Measurements from ENCODE around the gene ADD3. TPM values are rescaled to one million over a fixed set of nuclear protein-coding genes. Genes with fewer than 3 reads are reported as not detected.
A peak's percentile ranks its signal among the peaks of the same experiment; 100 is the strongest.

Gene ADD3
- polyA plus RNA-seq, 1 experiment: 192 TPM

- peak overlapping the region; percentile 33 for H3K4me3 ChIP-seq (ENCODE audit: low read depth, low read length)
- peak; percentile 50 for DNase-seq (ENCODE audit: low read depth, low spot score)
- POLR2A ChIA-PET: interaction anchor here (0.5 to 2.0 kb wide), 4 partner anchors 20 to 51 kb away, joined by 3 to 12 read pairs (median 6); partner anchors contain the start of gene ADD3
- H3K27ac ChIP-seq (ENCODE audit: low read depth, low read length): peak overlapping the region; percentile 87
- H3K27me3 ChIP-seq (ENCODE audit: control insufficient read depth, insufficient read depth, low read length): no peaks in the 10 kb centered on the region
- no peak for TF ChIP-seq CTCF (IDR thresholded peaks at IDR 0.05; ENCODE audit: low read depth, low read length)
- CTCF ChIA-PET: interaction anchor here (1.5 kb wide), 1 partner anchor 83 kb away, joined by 8 read pairs; no protein-coding TSS in a partner anchor
- no peaks in the 10 kb centered on the region for H3K9me3 ChIP-seq (ENCODE audit: control insufficient read depth, insufficient read depth, low read length)
Observed at GRCh38 chr10:109966961-109967738, 40.6 kb upstream of the ADD3 start.

GRCh38 chr10:109967739-109968088 is 40.1 kb upstream of the ADD3 start:
- TF ChIP-seq CTCF (IDR thresholded peaks at IDR 0.05; ENCODE audit: low read depth, low read length): no peak
- Histone ChIP-seq H3K27me3 (ENCODE audit: control insufficient read depth, insufficient read depth, low read length) (no peaks in the 10 kb centered on the region), H3K4me3 (ENCODE audit: low read depth, low read length) (no peak overlapping the region), H3K27ac (ENCODE audit: low read depth, low read length) (peak overlapping the region; percentile 87), H3K9me3 (ENCODE audit: control insufficient read depth, insufficient read depth, low read length) (no peaks in the 10 kb centered on the region)
- POLR2A ChIA-PET: interaction anchor here (1.1 to 2.0 kb wide), 3 partner anchors 20 to 52 kb away, joined by 4 to 12 read pairs (median 7); partner anchors contain the start of gene ADD3
- DNase-seq (ENCODE audit: low read depth, low spot score): no peak
- CTCF ChIA-PET: interaction anchor here (1.5 kb wide), 1 partner anchor 83 kb away, joined by 8 read pairs; no protein-coding TSS in a partner anchor

GRCh38 chr10:109968953-109969759 is 38.6 kb upstream of the ADD3 start:
- Histone ChIP-seq H3K9me3 (ENCODE audit: control insufficient read depth, insufficient read depth, low read length) (no peaks in the 10 kb centered on the region; the same call in 1 of the 2 replicates), H3K27ac (ENCODE audit: low read depth, low read length) (no peak overlapping the region), H3K4me3 (ENCODE audit: low read depth, low read length) (no peak overlapping the region), H3K27me3 (ENCODE audit: control insufficient read depth, insufficient read depth, low read length) (no peaks in the 10 kb centered on the region)
- CTCF ChIA-PET: interaction anchor here (1.0 to 2.5 kb wide), 4 partner anchors 9 to 85 kb away, joined by 3 to 11 read pairs (median 8); no protein-coding TSS in a partner anchor
- POLR2A ChIA-PET: no interaction called here
- TF ChIP-seq CTCF (IDR thresholded peaks at IDR 0.05; ENCODE audit: low read depth, low read length): no peak
- DNase-seq (ENCODE audit: low read depth, low spot score): no peak

GRCh38 chr10:109969760-109970346 is 37.9 kb upstream of the ADD3 start:
- Histone ChIP-seq H3K27me3 (ENCODE audit: control insufficient read depth, insufficient read depth, low read length) (no peaks in the 10 kb centered on the region), H3K27ac (ENCODE audit: low read depth, low read length) (no peak overlapping the region), H3K4me3 (ENCODE audit: low read depth, low read length) (no peak overlapping the region), H3K9me3 (ENCODE audit: control insufficient read depth, insufficient read depth, low read length) (no peaks in the 10 kb centered on the region; the same call in 1 of the 2 replicates)
- no peak for TF ChIP-seq CTCF (IDR thresholded peaks at IDR 0.05; ENCODE audit: low read depth, low read length)
- DNase-seq (ENCODE audit: low read depth, low spot score): no peak
- CTCF ChIA-PET: interaction anchor here (1.0 to 2.5 kb wide), 2 partner anchors 8 to 86 kb away, joined by 3 to 11 read pairs; no protein-coding TSS in a partner anchor
- POLR2A ChIA-PET: no interaction called here
